DMS79 (cell line): ENCODE data around the gene CTNNA2.
"Not testable (repeated sequence)": the region's sequence is repeated elsewhere in the genome, so short reads cannot be mapped to it uniquely, and the experiment has no call there.

Source experiments
- DNase-seq: peaks from one replicate; lab custom pipeline; 2025; lab: John Stamatoyannopoulos, UW

Gene CTNNA2

GRCh38 chr2:80148906-80149305 is 636.1 kb downstream of the CTNNA2 start:
- DNase-seq, result no peak

GRCh38 chr2:80149991-80150390 is 637.1 kb downstream of the CTNNA2 start:
- DNase-seq, result no peak

GRCh38 chr2:80151248-80151647 is 638.4 kb downstream of the CTNNA2 start:
- no peak for DNase-seq

- no peak for DNase-seq
Measured at GRCh38 chr2:80151651-80152050, 638.8 kb downstream of the CTNNA2 start.

- DNase-seq, result no peak
Measured at GRCh38 chr2:80153151-80153550, 640.3 kb downstream of the CTNNA2 start.

- DNase-seq, result no peak
Measured at GRCh38 chr2:80153768-80154167, 640.9 kb downstream of the CTNNA2 start.

GRCh38 chr2:80154231-80154915 is 641.5 kb downstream of the CTNNA2 start:
- no peak for DNase-seq

- no peak for DNase-seq
Measured at GRCh38 chr2:80164375-80164774, 651.5 kb downstream of the CTNNA2 start.

- no peak for DNase-seq
Measured at GRCh38 chr2:80166483-80167171, 653.8 kb downstream of the CTNNA2 start.

GRCh38 chr2:80167284-80167808 is 654.5 kb downstream of the CTNNA2 start:
- no peak for DNase-seq

GRCh38 chr2:80168037-80168436 is 655.2 kb downstream of the CTNNA2 start:
- DNase-seq, result no peak

- DNase-seq, result no peak
Measured at GRCh38 chr2:80168801-80169200, 656.0 kb downstream of the CTNNA2 start.

- peak; percentile 4 for DNase-seq
Measured at GRCh38 chr2:80169811-80170594, 657.2 kb downstream of the CTNNA2 start.

- no peak for DNase-seq
Measured at GRCh38 chr2:80185091-80185490, 672.2 kb downstream of the CTNNA2 start.

- no peak for DNase-seq
Measured at GRCh38 chr2:80186262-80186661, 673.4 kb downstream of the CTNNA2 start.

GRCh38 chr2:80187156-80187555 is 674.3 kb downstream of the CTNNA2 start:
- DNase-seq, result no peak

GRCh38 chr2:80190166-80190565 is 677.3 kb downstream of the CTNNA2 start:
- no peak for DNase-seq

- DNase-seq, result no peak
Measured at GRCh38 chr2:80193566-80193965, 680.7 kb downstream of the CTNNA2 start.

GRCh38 chr2:80195034-80195433 is 682.2 kb downstream of the CTNNA2 start:
- DNase-seq, result no peak

GRCh38 chr2:80198042-80198441 is 685.2 kb downstream of the CTNNA2 start:
- no peak for DNase-seq

- DNase-seq, result no peak
Measured at GRCh38 chr2:80199504-80199903, 686.7 kb downstream of the CTNNA2 start.

- DNase-seq, result not testable (repeated sequence)
Measured at GRCh38 chr2:80203929-80204328, 691.1 kb downstream of the CTNNA2 start.

- no peak for DNase-seq
Measured at GRCh38 chr2:80205498-80205897, 692.6 kb downstream of the CTNNA2 start.
